ENCODE data around the gene SPTBN4.
A peak's percentile ranks its signal among the peaks of the same experiment; 100 is the strongest.

Gene SPTBN4

DNA sequence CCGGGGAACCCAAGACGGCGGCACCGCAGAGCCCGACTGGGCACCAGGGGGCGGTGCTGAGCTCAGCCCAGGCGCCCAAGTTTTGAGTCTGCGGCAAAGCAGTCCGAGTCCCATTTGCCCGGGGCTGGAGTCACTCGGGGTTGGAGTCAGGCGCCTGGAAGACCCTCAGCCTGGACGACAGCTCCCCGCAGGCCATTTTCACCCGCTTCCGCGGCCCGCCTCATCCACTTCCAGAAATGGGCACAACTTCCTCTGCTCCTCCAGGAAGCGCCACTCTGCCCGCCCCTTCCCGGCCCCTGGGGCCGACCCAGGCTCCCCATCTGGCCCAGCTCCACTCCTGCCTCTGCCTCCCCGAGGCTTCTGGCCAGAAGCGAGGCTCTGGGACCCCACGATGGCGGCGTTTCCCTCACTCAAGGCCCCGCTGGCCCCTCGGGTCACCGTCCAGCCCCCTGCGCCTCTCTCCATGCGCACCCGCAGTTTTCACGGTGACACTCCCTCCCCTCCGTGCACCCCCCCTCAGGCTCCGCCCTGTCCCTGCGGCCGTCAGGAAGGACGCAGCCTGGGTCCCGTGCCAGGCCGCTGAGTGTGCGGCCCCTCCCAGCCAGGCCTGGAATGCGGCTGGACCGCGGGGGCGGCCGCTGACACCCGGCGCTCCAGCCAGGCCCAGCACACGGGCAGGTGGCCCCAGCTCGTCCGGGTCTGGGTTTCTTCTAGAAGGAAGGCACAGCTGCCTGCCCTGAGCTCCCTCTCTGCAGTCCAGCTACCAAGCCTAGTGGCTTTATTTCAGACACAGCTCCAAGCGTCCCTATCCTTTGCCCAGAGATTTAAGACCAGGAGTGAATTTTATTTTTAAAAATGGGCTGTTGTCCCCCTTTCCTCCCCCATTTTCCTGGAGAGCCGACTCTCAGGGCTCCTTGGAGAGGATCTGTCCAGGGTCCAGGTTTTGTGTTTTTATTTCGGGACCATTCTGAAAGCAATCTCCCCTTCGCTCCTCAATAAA is 45.7 kb upstream of the SPTBN4 start (continued):
- TF ChIP-seq, protein P1, sequence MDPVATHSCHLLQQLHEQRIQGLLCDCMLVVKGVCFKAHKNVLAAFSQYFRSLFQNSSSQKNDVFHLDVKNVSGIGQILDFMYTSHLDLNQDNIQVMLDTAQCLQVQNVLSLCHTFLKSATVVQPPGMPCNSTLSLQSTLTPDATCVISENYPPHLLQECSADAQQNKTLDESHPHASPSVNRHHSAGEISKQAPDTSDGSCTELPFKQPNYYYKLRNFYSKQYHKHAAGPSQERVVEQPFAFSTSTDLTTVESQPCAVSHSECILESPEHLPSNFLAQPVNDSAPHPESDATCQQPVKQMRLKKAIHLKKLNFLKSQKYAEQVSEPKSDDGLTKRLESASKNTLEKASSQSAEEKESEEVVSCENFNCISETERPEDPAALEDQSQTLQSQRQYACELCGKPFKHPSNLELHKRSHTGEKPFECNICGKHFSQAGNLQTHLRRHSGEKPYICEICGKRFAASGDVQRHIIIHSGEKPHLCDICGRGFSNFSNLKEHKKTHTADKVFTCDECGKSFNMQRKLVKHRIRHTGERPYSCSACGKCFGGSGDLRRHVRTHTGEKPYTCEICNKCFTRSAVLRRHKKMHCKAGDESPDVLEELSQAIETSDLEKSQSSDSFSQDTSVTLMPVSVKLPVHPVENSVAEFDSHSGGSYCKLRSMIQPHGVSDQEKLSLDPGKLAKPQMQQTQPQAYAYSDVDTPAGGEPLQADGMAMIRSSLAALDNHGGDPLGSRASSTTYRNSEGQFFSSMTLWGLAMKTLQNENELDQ (tag by site-specific recombination; IDR thresholded peaks at IDR 0.05; ENCODE audit: low read depth), result no peak
- peak; percentile 91 for TF ChIP-seq EGR2 (tag by site-specific recombination; IDR thresholded peaks at IDR 0.05; ENCODE audit: low read depth)

DNA sequence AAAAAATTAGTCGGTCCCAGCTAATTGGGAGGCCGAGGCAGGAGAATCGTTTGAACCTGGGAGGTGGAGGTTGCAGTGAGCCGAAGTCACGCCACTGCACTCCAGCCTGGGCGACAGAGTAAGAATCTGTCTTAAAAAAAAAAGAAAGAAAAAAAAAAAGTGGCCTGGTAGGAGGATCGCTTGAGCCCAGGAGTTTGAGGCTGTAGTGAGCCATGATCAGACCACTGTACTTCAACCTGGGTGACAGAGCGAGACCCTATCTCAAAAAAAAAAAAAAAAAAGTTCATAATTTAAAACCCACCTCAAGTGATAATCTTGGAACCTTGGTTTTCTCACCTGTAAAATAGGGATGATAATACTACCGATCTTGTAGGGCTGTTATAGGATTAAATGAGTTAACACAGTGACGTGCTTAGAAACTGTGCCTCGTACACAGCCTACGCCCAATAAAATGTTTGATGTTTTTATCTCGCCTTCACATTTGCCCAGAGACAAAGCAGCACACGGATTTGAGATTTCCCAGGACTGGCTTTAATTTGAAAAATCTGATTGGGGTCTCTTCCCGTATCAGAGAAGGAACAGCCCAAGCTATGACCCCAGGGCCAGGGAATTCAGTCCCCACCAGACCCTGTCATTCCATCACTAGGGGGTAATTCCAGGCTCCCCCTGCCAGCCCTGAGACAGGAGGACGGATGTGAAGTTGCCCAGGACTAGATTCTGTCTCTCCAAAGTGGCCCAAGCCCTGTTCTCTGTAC is 44.6 kb upstream of the SPTBN4 start:
- CTCF ChIA-PET, result interaction anchor here (0.6 to 3.2 kb wide), 14 partner anchors 10 to 177 kb away, joined by 3 to 37 read pairs (median 11); partner anchors contain the start of genes BLVRB and SERTAD3
- Histone ChIP-seq H3K4me3 (ENCODE audit: low read depth, low read length) (no peak overlapping the region), H3K27ac (ENCODE audit: extremely low read depth, low read depth, low read length) (peak overlapping the region; percentile 95; the same call in 1 of the 2 replicates)

DNA sequence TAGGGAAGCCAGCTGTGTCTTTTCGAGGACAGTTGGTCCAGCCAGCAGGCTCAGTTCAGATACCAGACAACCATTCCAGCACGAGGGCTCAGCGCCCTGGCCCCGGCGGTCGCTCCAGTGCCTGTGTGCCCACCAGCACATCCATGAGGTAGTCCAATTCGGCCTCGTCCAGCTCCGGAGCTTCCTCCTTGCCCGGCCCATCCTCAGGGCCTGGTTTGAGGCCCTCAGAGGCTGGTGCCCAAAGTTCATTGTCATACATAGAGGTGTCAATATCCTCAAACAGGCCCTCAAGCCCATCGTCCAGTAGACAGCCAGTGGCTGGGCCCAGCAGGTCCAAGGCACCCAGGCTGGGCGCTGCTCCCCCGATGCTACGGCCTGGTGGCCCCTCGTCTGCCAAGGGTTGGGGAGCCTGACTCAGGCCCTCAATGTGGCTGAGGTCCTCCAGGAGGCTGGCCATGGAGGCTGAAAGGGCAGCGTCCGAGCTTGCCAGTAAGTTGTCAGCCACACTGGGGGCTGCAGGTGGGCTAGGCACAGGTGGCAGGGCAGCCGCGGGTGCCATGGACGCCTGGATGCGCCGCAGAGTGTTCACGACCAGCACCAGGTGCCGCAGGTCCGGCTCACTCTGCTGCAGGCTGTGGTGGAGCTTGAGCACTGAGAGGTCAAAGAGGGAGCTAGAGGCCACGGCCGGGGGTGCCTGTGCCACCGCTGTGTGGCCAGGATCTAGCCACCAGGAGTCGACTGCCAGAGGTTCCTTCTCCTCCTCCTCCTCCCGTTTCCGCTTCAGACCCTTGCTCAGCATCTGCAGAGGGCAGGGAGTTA is 43.8 kb upstream of the SPTBN4 start:
- H3K36me3 ChIP-seq (ENCODE audit: control insufficient read depth in 2 of 2, insufficient read depth in 1 of 2, low read length in 2 of 2), result peaks cover 13 to 15% of the 10 kb centered on the region in 2 experiments
- H3K4me1 ChIP-seq (ENCODE audit: control insufficient read depth, insufficient read depth, low read length), result peaks cover 16% of the 10 kb centered on the region
- POLR2A ChIA-PET, result interaction anchor here (0.6 to 9.2 kb wide), 3 partner anchors 16 to 75 kb away, joined by 3 to 428 read pairs (median 5); partner anchors contain the start of genes C19orf47, PLD3 and SERTAD3
- H3K27ac ChIP-seq (ENCODE audit: extremely low read depth, low read depth, low read length), result peak overlapping the region; percentile 48; the same call in 1 of the 2 replicates
- CTCF ChIA-PET, result interaction anchor here (0.6 to 3.2 kb wide), 9 partner anchors 9 to 212 kb away, joined by 3 to 18 read pairs (median 9); partner anchors contain the start of gene BLVRB
- H3K4me3 ChIP-seq (ENCODE audit: low read depth, low read length), result no peak overlapping the region
- H3K9me3 ChIP-seq (ENCODE audit: control insufficient read depth, insufficient read depth, low read depth, low read length), result no peaks in the 10 kb centered on the region
- no peak for TF ChIP-seq ZNF146 (tag by site-specific recombination; IDR thresholded peaks at IDR 0.05)
- TF ChIP-seq, protein P2, sequence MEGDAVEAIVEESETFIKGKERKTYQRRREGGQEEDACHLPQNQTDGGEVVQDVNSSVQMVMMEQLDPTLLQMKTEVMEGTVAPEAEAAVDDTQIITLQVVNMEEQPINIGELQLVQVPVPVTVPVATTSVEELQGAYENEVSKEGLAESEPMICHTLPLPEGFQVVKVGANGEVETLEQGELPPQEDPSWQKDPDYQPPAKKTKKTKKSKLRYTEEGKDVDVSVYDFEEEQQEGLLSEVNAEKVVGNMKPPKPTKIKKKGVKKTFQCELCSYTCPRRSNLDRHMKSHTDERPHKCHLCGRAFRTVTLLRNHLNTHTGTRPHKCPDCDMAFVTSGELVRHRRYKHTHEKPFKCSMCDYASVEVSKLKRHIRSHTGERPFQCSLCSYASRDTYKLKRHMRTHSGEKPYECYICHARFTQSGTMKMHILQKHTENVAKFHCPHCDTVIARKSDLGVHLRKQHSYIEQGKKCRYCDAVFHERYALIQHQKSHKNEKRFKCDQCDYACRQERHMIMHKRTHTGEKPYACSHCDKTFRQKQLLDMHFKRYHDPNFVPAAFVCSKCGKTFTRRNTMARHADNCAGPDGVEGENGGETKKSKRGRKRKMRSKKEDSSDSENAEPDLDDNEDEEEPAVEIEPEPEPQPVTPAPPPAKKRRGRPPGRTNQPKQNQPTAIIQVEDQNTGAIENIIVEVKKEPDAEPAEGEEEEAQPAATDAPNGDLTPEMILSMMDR (tag by site-specific recombination; IDR thresholded peaks at IDR 0.05), result peak; percentile 38; the same call in 1 of the 2 replicates
- TF ChIP-seq OVOL3 (tag by site-specific recombination; IDR thresholded peaks at IDR 0.05), result no peak
- TF ChIP-seq, protein P3, sequence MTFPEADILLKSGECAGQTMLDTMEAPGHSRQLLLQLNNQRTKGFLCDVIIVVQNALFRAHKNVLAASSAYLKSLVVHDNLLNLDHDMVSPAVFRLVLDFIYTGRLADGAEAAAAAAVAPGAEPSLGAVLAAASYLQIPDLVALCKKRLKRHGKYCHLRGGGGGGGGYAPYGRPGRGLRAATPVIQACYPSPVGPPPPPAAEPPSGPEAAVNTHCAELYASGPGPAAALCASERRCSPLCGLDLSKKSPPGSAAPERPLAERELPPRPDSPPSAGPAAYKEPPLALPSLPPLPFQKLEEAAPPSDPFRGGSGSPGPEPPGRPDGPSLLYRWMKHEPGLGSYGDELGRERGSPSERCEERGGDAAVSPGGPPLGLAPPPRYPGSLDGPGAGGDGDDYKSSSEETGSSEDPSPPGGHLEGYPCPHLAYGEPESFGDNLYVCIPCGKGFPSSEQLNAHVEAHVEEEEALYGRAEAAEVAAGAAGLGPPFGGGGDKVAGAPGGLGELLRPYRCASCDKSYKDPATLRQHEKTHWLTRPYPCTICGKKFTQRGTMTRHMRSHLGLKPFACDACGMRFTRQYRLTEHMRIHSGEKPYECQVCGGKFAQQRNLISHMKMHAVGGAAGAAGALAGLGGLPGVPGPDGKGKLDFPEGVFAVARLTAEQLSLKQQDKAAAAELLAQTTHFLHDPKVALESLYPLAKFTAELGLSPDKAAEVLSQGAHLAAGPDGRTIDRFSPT (tag by site-specific recombination; IDR thresholded peaks at IDR 0.05), result peak; percentile 38; the same call in 1 of the 2 replicates

More for the DNA sequence above, 44.6 kb upstream of the SPTBN4 start:
- H3K4me1 ChIP-seq (ENCODE audit: control insufficient read depth, insufficient read depth, low read length), result peaks cover 18% of the 10 kb centered on the region
- POLR2A ChIA-PET, result interaction anchor here (0.6 to 9.2 kb wide), 7 partner anchors 17 to 149 kb away, joined by 3 to 428 read pairs (median 7); partner anchors contain the start of genes C19orf47, PLD3 and SERTAD3
- peaks cover 13 to 15% of the 10 kb centered on the region in 2 experiments for H3K36me3 ChIP-seq (ENCODE audit: control insufficient read depth in 2 of 2, insufficient read depth in 1 of 2, low read length in 2 of 2)
- TF ChIP-seq ZBTB20 (tag by site-specific recombination; IDR thresholded peaks at IDR 0.05) (no peak), ZNF785 (tag by site-specific recombination; IDR thresholded peaks at IDR 0.05) (peak; percentile 38; the same call in 1 of the 2 replicates), ZNF664 (tag by site-specific recombination; IDR thresholded peaks at IDR 0.05) (peak; percentile 53; the same call in 1 of the 2 replicates), RBAK (tag by site-specific recombination; IDR thresholded peaks at IDR 0.05) (0 out of 2 replicates have a peak, but pooled peaks have one; percentile 11)
- TF ChIP-seq, protein P4, sequence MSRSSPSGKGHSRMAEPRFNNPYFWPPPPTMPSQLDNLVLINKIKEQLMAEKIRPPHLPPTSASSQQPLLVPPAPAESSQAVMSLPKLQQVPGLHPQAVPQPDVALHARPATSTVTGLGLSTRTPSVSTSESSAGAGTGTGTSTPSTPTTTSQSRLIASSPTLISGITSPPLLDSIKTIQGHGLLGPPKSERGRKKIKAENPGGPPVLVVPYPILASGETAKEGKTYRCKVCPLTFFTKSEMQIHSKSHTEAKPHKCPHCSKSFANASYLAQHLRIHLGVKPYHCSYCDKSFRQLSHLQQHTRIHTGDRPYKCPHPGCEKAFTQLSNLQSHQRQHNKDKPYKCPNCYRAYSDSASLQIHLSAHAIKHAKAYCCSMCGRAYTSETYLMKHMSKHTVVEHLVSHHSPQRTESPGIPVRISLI (tag by site-specific recombination; IDR thresholded peaks at IDR 0.05), result peak; percentile 96
- TF ChIP-seq, protein P5, sequence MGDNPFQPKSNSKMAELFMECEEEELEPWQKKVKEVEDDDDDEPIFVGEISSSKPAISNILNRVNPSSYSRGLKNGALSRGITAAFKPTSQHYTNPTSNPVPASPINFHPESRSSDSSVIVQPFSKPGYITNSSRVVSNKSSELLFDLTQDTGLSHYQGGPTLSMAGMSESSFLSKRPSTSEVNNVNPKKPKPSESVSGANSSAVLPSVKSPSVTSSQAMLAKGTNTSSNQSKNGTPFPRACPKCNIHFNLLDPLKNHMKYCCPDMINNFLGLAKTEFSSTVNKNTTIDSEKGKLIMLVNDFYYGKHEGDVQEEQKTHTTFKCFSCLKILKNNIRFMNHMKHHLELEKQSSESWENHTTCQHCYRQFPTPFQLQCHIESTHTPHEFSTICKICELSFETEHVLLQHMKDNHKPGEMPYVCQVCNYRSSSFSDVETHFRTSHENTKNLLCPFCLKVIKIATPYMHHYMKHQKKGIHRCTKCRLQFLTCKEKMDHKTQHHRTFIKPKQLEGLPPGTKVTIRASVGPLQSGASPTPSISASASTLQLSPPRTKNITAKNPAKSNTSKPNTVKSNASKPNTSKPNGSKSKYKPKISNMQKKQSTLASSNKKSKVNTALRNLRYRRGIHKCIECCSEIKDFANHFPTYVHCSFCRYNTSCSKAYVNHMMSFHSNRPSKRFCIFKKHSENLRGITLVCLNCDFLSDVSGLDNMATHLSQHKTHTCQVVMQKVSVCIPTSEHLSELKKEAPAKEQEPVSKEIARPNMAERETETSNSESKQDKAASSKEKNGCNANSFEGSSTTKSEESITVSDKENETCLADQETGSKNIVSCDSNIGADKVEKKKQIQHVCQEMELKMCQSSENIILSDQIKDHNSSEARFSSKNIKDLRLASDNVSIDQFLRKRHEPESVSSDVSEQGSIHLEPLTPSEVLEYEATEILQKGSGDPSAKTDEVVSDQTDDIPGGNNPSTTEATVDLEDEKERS (tag by site-specific recombination; IDR thresholded peaks at IDR 0.05), result 0 out of 2 replicates have a peak, but pooled peaks have one; percentile 6
- H3K9me3 ChIP-seq (ENCODE audit: control insufficient read depth, insufficient read depth, low read depth, low read length), result no peaks in the 10 kb centered on the region

Measured in HEK293 (cell line).